NCI-H128 (cell line): Measurements from ENCODE around the gene PDLIM4.

ENCODE experiments used
- DNase-seq: peaks from one replicate; lab custom pipeline; 2025; ENCODE audit not compliant: unreplicated experiment; lab: John Stamatoyannopoulos, UW

Gene PDLIM4

GRCh38 chr5:132266836-132267160 lies 9.3 kb downstream of the PDLIM4 start:
- DNase-seq = no peak

DNA sequence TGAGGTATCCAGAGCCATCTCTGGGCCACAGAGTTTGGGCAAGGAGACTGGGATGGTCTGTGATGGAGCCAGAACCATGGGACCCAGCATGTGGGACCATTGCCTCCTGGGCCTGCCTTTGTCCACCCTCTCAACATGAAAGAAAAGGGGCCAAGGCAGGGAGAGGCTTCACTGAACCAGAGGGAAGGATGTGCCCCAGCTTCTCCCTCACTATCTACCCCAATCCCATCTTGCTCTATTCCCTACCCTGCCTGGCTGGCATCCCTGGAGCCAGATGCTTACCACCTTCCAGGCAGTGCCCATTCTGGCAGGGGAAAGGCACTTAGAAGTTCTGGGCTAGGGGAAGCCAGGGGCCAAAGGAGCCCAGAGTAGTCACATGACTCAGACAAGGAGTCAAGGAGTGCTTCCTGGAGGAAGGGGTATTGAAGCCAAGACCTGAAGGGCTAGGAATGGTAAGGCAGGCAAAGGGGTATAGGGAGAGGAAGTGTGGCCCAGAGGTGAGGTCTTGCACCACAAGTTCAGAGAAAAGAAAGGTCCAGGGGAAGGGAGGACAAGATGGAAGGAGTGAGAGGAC lies 9.8 kb downstream of the PDLIM4 start:
- DNase-seq = no peak

GRCh38 chr5:132267931-132268768 lies 10.7 kb downstream of the PDLIM4 start:
- DNase-seq = no peak

- DNase-seq = no peak
Measured at GRCh38 chr5:132268769-132269551, 11.5 kb downstream of the PDLIM4 start.

GRCh38 chr5:132269635-132270334 lies 12.3 kb downstream of the PDLIM4 start:
- no peak for DNase-seq

DNA sequence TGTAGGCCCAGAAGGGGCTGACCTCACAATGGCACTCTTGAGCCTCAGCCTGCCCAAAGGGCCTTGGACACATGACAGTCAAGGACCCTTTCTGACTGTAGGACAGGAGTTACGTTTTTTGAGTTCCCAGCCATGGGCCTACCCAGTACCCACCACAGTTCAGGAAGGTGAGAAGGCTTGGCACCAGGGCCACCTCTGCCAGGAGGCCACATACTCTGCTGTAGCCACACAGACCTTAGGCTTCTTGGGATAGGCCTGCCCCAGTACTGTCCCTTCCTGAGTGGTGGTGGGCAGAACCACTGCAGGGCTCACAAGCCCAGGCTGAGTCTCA lies 12.8 kb downstream of the PDLIM4 start:
- no peak for DNase-seq

DNA sequence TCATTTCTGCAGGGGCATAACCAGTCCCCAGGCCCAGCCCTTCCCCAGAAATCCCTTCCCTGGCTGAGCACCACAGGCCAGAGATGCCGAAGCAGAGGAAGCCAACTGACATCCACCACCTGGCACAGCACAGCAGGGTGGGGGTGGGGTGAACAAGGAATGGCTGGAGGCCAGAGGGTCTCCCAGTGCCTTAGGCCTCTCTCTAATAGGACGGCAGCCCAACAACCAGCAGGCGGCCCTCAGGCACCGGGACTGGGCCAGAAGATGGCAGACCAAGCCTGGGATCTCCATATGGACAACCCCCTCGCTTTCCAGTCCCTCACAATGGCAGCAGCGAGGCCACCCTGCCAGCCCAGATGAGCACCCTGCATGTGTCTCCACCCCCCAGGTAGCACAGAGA lies 13.2 kb downstream of the PDLIM4 start:
- DNase-seq = no peak

DNA sequence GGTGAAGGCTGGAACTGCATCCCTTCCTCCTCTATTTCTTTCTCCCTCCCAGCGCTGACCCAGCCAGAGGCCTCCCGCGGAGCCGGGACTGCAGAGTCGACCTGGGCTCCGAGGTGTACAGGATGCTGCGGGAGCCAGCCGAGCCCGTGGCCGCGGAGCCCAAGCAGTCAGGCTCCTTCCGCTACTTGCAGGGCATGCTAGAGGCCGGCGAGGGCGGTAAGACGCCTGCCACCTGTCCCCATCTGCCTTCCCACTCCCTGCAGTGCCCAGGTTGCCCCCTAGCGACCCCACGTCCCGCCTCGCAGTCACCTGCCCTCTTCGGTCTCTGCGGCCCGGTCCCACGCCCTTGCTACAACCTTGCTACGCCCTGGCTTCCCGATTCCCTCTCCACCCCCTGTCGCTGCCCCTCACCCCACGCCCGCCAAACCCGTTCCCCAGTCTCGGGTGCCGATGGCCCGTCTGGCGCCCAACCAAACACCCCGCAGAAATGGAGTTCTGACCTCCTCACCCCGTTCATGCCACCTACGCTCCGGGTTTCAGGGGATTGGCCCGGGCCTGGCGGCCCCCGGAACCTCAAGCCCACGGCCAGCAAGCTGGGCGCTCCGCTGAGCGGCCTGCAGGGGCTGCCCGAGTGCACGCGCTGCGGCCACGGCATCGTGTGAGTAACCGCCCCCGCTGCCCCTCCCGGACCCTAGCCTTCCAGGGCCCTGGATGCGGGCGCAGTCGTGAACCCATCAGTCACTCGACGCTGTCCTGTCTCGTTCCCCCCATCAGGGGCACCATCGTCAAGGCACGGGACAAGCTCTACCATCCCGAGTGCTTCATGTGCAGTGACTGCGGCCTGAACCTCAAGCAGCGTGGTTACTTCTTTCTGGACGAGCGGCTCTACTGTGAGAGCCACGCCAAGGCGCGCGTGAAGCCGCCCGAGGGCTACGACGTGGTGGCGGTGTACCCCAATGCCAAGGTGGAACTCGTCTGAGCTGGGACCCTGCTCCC lies 14.1 kb downstream of the PDLIM4 start:
- DNase-seq = no peak

GRCh38 chr5:132272311-132273210 lies 15.1 kb downstream of the PDLIM4 start:
- peak; percentile 12 for DNase-seq

DNA sequence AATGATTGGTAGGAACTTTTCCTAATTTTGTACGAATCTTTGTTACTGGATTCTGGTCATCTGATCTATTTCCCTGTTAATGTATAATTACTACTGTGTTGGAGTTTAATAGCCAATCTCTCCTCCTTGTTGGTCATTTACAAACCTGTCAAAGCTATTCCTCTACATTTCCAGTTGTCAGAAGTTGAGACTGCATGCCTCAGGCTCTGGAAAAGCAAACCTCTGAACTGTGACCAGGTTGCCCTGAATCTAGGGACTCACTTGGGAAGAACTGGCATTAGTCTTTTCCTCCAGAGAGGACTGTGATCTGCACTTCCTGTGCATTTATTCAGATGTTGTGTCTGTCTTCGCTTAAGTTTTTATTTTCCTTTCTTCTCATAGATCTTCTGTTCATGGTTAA lies 16.1 kb downstream of the PDLIM4 start:
- no peak for DNase-seq

DNA sequence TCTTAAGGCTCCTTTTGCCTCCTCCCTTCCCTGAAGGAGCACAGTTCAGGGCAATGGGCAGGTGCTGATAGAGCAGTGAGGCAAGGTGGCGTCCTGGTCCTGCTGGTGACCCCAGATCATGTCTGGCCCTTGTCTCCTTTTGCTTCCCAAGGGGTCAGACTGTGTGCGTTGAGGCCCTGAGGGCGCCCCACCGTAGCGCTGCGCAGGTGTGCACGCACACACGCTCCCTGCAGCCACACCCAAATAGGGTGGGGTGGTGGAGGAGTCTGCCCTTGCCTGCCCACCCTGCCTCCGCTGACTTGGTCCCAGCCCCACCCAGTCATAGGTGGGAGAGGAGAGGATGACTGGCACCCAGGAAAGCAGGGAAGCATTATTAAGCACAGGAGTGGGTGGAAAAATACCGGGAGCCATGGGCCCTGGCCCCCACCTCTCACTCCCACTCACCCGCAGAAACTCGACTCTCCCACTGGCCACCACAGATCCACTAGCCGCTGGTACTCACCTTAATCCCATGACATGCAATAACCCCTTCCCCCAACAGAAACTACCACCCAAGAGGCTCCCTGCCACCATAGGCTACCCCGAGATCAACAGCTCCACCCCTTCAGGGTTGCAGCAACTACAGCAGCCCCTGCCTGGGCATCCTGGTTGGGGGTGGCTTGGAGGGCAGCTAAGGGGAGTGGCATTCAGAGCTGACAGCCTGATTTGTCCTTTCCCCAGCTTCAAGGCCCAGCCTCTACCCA lies 16.7 kb downstream of the PDLIM4 start:
- no peak for DNase-seq

- no peak for DNase-seq
Measured at GRCh38 chr5:132275367-132276220, 18.1 kb downstream of the PDLIM4 start.

GRCh38 chr5:132277256-132277655 lies 19.8 kb downstream of the PDLIM4 start:
- DNase-seq = no peak

DNA sequence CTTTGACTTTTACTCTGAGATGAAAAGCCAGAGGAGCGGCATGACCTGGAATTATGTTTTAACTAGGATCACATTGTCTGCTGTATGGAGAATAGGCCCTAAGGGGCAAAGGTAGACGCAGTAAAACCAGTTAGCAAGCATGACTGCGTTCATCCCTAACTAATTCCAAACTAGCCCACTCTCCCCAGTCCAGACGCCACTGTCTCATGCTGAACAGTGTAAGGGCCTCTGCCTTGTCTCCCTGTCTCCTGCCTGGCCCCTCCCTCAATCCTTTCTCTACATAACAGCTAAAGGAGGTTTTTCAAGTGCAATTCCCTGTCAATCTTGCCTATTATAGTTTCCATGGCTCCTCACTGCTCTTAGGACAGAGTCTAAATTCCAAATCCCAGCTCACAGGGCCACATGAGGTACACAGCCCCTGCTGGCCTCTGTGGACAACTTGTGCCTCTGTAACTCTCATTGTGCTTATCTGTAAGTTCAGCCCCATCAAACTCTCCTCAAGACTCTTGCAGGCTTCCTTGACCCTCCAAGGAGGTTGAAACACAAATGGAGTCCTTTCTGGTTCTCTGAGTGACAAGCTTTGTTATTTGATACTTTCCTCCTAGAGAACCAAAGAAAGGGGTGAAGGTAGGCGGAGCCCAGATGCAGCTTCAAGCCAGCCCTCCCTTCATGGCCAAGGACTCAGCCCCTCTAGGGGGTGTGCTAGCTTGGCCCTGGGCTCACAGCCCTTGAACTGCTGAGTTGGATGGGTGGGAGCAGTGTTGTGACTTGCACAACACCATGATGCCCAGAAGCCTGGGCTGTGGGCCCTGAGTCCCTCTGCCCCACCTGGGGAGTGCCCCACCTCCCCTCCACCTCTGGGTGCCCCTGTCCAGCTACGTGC lies 20.7 kb downstream of the PDLIM4 start:
- no peak for DNase-seq

- no peak for DNase-seq
Measured at GRCh38 chr5:132279801-132280200, 22.3 kb downstream of the PDLIM4 start.

DNA sequence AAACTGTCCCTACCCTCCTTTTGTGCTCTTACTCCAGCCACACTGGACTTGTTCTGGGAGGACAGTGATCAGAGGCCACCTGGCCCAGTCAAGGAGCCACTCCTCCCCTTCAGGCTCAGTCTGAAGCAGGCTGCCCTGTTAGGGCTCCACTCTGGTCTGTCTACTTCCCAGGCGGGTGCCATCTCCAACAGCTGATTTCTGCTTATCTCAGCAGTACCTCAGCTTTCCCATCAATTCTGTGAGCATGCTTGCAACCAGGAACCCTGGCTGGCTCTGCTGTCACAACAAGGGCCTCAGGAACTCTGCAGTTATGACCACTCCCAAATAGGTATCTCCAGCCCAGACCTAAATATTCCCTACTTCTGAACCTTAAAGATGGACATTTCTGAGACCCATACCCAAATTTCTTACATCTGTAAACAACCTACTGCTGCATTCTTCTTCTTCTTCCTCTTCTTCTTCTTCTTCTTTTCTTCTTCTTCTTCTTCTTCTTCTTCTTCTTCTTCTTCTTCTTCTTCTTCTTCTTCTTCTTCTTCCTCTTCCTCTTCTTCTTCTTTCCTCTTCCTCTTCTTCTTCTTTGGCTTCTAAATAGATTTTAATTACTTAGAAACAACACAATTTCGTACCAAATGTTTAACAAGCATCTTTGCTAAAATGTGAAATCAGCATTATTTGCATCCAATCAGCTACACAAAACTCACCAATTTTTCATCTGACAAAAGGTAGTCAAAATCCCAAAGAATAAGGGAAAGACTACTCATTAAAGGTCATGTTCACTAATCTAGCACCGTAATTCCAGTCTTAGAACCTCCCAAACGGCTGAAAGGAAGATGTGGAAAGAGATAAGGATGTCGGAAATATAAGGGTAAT lies 23.1 kb downstream of the PDLIM4 start:
- DNase-seq = no peak
